ENCODE measurements around the gene NR2E3.

DNA sequence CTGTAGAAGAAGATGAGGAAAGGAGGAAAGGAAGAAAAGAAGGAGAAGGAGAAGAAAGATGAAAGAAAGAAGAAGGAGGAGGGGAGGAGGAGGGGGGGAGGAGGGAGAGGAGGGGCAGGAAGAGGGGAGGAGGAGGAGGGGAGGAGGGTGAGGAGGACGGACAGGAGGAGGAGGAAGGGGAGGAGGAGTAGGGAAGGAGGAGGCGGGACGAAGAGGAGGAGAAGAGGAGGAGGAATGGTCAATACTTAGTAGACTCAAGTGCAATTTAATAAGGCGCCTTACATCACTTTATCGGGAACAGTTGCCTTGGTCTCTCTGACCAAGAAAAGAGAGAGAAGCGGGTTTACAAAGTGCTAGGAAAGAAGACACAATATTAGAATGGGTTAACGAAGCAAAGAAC is 23.7 kb upstream of the NR2E3 start:
- TF ChIP-seq CTCF (IDR thresholded peaks at IDR 0.05; ENCODE audit: low read depth, low read length, missing input control) (no peak), RXRA (IDR thresholded peaks at IDR 0.05) (no peak), RAD21 (IDR thresholded peaks at IDR 0.05) (no peak), FOXA2 (IDR thresholded peaks at IDR 0.05) (no peak), ATF3 (IDR thresholded peaks at IDR 0.05) (no peak), TAF1 (conservative IDR thresholded peaks at IDR 0.05) (no peak), JUND (IDR thresholded peaks at IDR 0.05) (no peak), SP1 (IDR thresholded peaks at IDR 0.05) (no peak), YY1 (IDR thresholded peaks at IDR 0.05) (no peak), GABPA (IDR thresholded peaks at IDR 0.05 in 1 of 2, conservative IDR thresholded peaks at IDR 0.05 in 1 of 2) (no peak)
- TF ChIP-seq, protein P1, sequence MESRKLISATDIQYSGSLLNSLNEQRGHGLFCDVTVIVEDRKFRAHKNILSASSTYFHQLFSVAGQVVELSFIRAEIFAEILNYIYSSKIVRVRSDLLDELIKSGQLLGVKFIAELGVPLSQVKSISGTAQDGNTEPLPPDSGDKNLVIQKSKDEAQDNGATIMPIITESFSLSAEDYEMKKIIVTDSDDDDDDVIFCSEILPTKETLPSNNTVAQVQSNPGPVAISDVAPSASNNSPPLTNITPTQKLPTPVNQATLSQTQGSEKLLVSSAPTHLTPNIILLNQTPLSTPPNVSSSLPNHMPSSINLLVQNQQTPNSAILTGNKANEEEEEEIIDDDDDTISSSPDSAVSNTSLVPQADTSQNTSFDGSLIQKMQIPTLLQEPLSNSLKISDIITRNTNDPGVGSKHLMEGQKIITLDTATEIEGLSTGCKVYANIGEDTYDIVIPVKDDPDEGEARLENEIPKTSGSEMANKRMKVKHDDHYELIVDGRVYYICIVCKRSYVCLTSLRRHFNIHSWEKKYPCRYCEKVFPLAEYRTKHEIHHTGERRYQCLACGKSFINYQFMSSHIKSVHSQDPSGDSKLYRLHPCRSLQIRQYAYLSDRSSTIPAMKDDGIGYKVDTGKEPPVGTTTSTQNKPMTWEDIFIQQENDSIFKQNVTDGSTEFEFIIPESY (IDR thresholded peaks at IDR 0.05): no peak
- TF ChIP-seq, protein P2, sequence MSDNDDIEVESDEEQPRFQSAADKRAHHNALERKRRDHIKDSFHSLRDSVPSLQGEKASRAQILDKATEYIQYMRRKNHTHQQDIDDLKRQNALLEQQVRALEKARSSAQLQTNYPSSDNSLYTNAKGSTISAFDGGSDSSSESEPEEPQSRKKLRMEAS (IDR thresholded peaks at IDR 0.05): no peak
